ENCODE results near the gene EPN1.

- TF ChIP-seq, protein P1, sequence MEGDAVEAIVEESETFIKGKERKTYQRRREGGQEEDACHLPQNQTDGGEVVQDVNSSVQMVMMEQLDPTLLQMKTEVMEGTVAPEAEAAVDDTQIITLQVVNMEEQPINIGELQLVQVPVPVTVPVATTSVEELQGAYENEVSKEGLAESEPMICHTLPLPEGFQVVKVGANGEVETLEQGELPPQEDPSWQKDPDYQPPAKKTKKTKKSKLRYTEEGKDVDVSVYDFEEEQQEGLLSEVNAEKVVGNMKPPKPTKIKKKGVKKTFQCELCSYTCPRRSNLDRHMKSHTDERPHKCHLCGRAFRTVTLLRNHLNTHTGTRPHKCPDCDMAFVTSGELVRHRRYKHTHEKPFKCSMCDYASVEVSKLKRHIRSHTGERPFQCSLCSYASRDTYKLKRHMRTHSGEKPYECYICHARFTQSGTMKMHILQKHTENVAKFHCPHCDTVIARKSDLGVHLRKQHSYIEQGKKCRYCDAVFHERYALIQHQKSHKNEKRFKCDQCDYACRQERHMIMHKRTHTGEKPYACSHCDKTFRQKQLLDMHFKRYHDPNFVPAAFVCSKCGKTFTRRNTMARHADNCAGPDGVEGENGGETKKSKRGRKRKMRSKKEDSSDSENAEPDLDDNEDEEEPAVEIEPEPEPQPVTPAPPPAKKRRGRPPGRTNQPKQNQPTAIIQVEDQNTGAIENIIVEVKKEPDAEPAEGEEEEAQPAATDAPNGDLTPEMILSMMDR (IDR thresholded peaks at IDR 0.05 in 4 of 5, conservative IDR thresholded peaks at IDR 0.05 in 1 of 5): peak in 1 of 5 experiments; percentile 29
- TF ChIP-seq POLR2A (IDR thresholded peaks at IDR 0.05): peak; percentile 75 to 87
Measured at GRCh38 chr19:55654868-55655647, 20.0 kb upstream of the EPN1 start, which contains the start of gene U2AF2.

Data from gastrocnemius medialis (tissue), 4 donors.